SU-DHL-6 (cell line): ENCODE data around the gene DMXL1.

Experiments
- CTCF ChIP-seq: fragments of 200-600 bp; sonication (generic); IDR thresholded peaks from one replicate; pipeline ENCODE4 v1.5.1; 2017; ENCODE audit warnings: antibody characterized with exemption, mild to moderate bottlenecking, low read length, moderate library complexity; ENCODE audit not compliant: insufficient read depth, poor library complexity, severe bottlenecking
- EZH2phosphoT487 ChIP-seq: fragments of 200-600 bp; sonication (generic), shearing (Covaris generic); conservative IDR thresholded peaks from 2 replicates; pipeline ENCODE4 v1.6.1; 2018; ENCODE audit warnings: mild to moderate bottlenecking, antibody characterized with exemption, low read length, moderate library complexity, mixed read lengths

- TF ChIP-seq CTCF (no peak), EZH2phosphoT487 (no peak)
These were observed 221.0 kb downstream of the DMXL1 start for GRCh38 chr5:119291877-119292276.
